Sigmoid colon (tissue), 7 donors: ENCODE results near the gene WNT6. TPM values are rescaled to one million over a fixed set of nuclear protein-coding genes. Genes with fewer than 3 reads are reported as not detected.

Experiments used
- DNase-seq: peaks from one replicate; pipeline ENCODE4 v3.0.0-alpha.2; 2019
- H3K27ac ChIP-seq, 4 donors: fragments of 200-600 bp; sonication (generic); one replicate each; pipeline ENCODE4 v1.5.1; 2016 to 2019; ENCODE audit warnings: mild to moderate bottlenecking in 1 of 4
- H3K27me3 ChIP-seq, 3 donors: fragments of 200-600 bp; sonication (generic); one replicate each; pipeline ENCODE4 v1.5.1; 2019; ENCODE audit warnings: mild to moderate bottlenecking in 1 of 3
- H3K36me3 ChIP-seq, 4 donors: fragments of 200-600 bp; sonication (generic); one replicate each; pipeline ENCODE4 v1.5.1; 2016 to 2019
- H3K4me1 ChIP-seq, 4 donors: fragments of 200-600 bp; sonication (generic); one replicate each; pipeline ENCODE4 v1.5.1; 2017 to 2019
- H3K4me3 ChIP-seq, 4 donors: fragments of 200-600 bp; sonication (generic); one replicate each; pipeline ENCODE4 v1.5.1; 2017 to 2019; ENCODE audit warnings: mild to moderate bottlenecking in 2 of 4, moderate library complexity in 1 of 4
- H3K9me3 ChIP-seq, 4 donors: fragments of 200-600 bp in 3 of 4; sonication (generic) in 3 of 4; one replicate each; pipeline versions ENCODE4 v1.5.1 to v1.6.1; 2013 to 2019
- EP300 ChIP-seq, 4 donors: sonication (generic); formaldehyde crosslinking; IDR thresholded peaks; one replicate each; pipeline ENCODE4 v1.6.1; 2017; ENCODE audit warnings: antibody characterized with exemption in 4 of 4
- POLR2A ChIP-seq, 2 donors: fragments of 450-650 bp; IDR thresholded peaks; one replicate each; pipeline ENCODE4 v1.6.1; 2016; ENCODE audit warnings: antibody characterized with exemption in 2 of 2, mild to moderate bottlenecking in 2 of 2, moderate library complexity in 2 of 2
- POLR2AphosphoS5 ChIP-seq, 4 donors: sonication (generic); formaldehyde crosslinking; IDR thresholded peaks; one replicate each; pipeline ENCODE4 v1.6.1; 2017; ENCODE audit warnings: antibody characterized with exemption in 4 of 4
- WGBS, 2 donors: extraction: QIAGEN DNeasy Blood & Tissue Kit; methylation state at CpG; one replicate each; pipeline ENCODE4 v1.1.7; 2013; 5-methylcytosine and 5-hydroxymethylcytosine counted together
- intact Hi-C: fragments of 100-400 bp; cut with DNase I; formaldehyde crosslinking; loops from one replicate; pipeline ENCODE4 v1.15.1; 2023
- polyA plus RNA-seq, 3 donors: library from polyadenylated mRNA; stranded (reverse); fragments of 200-250 nt; gene quantifications; one replicate each; pipeline ENCODE4 v1.2.3, GENCODE V29; 2013
- total RNA-seq, 4 donors: library from RNA; depleted of rRNA; stranded (reverse); fragments of >200 nt; gene quantifications; one replicate each; pipeline ENCODE4 v1.1.0, GENCODE V29; 2016
- TF ChIP-seq, protein P1 (sequence below), 4 experiments: fragments of 450-650 bp in 3 of 4; fragments of 200-600 bp in 1 of 4; IDR thresholded peaks; one replicate each; pipeline ENCODE4 v1.5.1; 2016 to 2019; ENCODE audit warnings: antibody characterized with exemption in 4 of 4, mild to moderate bottlenecking in 3 of 4, moderate library complexity in 2 of 4
- donor health status: healthy with polysubstance abuse.
- donor health status: Bipolar disorder and iron deficiency.
- donor health status: healthy.

Gene WNT6
- total and polyA plus RNA-seq, 7 donors, result 1.5 to 3.9 (median 2.9) TPM; not detected in 2

DNA sequence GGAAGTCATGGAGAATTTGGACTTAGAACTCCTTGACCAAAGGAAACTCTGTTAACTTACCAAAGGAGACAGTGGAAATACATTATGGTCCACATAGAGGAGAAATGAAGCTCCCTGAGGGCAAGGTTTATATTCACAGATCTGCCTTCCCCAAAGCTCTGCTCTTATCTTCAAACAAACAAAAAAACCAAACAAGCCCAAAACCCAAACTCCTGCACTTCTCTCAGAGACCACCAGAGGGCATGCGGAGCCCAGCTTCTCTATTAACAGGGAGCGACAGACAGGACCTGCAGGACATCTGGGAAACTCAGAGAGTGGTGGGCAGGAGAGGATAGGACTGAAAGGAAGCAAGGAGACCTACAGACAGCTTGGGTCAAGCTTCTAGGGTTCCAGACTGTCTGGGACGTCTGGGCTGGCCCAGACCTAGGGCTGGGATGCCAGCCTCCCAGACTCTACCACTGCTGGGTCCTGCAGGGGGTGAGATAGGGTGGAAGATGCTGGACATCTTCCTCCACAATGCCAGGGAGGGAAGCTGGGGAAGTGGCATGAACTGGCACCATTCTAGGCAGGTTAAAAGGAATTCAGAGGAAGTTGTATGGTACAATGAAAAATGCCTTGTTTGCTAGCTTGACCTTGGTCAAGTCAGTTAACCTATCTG, 17.1 kb downstream of the WNT6 start:
- Histone ChIP-seq H3K4me1 (peaks cover 0 to 27% (median 23%) of the 10 kb centered on the region in 4 donors), H3K27ac (no peak overlapping the region), H3K4me3 (no peak overlapping the region), H3K27me3 (peaks cover 58 to 99% (median 95%) of the 10 kb centered on the region in 3 donors), H3K9me3 (no peaks in the 10 kb centered on the region), H3K36me3 (no peaks in the 10 kb centered on the region)
- TF ChIP-seq, protein P1, sequence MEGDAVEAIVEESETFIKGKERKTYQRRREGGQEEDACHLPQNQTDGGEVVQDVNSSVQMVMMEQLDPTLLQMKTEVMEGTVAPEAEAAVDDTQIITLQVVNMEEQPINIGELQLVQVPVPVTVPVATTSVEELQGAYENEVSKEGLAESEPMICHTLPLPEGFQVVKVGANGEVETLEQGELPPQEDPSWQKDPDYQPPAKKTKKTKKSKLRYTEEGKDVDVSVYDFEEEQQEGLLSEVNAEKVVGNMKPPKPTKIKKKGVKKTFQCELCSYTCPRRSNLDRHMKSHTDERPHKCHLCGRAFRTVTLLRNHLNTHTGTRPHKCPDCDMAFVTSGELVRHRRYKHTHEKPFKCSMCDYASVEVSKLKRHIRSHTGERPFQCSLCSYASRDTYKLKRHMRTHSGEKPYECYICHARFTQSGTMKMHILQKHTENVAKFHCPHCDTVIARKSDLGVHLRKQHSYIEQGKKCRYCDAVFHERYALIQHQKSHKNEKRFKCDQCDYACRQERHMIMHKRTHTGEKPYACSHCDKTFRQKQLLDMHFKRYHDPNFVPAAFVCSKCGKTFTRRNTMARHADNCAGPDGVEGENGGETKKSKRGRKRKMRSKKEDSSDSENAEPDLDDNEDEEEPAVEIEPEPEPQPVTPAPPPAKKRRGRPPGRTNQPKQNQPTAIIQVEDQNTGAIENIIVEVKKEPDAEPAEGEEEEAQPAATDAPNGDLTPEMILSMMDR (IDR thresholded peaks at IDR 0.05), result peak; percentile 81 to 92 (median 88)
- TF ChIP-seq POLR2AphosphoS5 (IDR thresholded peaks at IDR 0.05), result no peak
- WGBS, 2 donors, result 1 to 2% methylated on average over 3 of the region's 3 CpGs
- peak; percentile 78 for DNase-seq
- intact Hi-C loops, result loop anchor here (2.0 kb wide), 1 partner anchor 22 kb away; no protein-coding TSS in a partner anchor

DNA sequence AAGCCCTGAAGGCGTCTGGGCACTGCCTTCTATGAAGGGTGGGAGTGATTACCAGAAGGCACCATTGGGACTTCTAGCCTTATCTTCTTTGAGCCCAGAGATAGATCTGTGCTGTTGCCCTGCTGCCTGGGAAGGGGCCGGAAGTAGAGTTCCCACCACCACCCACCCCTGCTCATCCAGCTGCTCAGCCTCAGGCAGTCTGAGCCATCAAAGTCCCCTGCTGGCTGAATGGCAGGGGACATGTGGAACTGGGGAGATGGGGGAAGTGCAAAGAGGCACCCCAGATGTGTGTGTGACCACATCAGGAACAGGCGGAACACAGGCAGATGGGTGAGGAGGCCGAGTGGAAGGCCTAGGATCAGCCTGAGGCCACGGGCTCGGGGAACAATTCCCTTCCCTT, 17.7 kb downstream of the WNT6 start:
- intact Hi-C loops, result loop anchor here (2.0 kb wide), 1 partner anchor 21 kb away; no protein-coding TSS in a partner anchor
- H3K4me1 ChIP-seq, result peaks cover 0 to 27% (median 20%) of the 10 kb centered on the region in 4 donors
- WGBS, 2 donors, result 65 to 78% methylated on average over 6 of the region's 6 CpGs
- H3K9me3 ChIP-seq, result no peaks in the 10 kb centered on the region
- DNase-seq, result no peak
- no peak overlapping the region for H3K27ac ChIP-seq
- H3K4me3 ChIP-seq, result no peak overlapping the region
- peaks cover 62 to 99% (median 95%) of the 10 kb centered on the region in 3 donors for H3K27me3 ChIP-seq
- H3K36me3 ChIP-seq, result no peaks in the 10 kb centered on the region
- TF ChIP-seq EP300 (IDR thresholded peaks at IDR 0.05), result no peak

DNA sequence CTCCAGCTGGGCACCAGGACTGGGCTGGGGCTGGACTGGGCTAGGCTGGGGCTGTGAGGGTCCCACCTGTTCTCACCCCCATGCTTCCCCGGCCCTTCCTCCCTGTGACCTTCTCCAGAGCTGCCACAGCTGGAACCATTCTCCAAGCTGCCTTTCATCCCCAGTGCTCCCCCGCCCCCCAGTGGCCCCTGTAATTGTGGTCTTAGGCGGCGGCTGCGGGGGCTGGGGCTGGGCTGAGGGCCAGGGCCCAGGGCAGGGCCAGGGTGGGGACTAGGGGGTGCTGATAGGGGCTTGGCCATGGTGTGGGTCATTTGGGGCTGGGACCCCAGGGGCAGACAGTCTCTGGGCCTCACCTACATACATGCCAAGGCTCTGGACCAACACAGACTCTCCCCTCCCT, 18.3 kb downstream of the WNT6 start:
- H3K4me3 ChIP-seq, result no peak overlapping the region
- no peak overlapping the region for H3K27ac ChIP-seq
- no peaks in the 10 kb centered on the region for H3K36me3 ChIP-seq
- WGBS, 2 donors, result 31 to 54% methylated on average over 5 of the region's 5 CpGs
- intact Hi-C loops, result loop anchor here (2.0 kb wide), 1 partner anchor 21 kb away; no protein-coding TSS in a partner anchor
- H3K4me1 ChIP-seq, result peaks cover 0 to 28% (median 21%) of the 10 kb centered on the region in 4 donors
- H3K9me3 ChIP-seq, result no peaks in the 10 kb centered on the region
- DNase-seq, result no peak
- H3K27me3 ChIP-seq, result peaks cover 58 to 99% (median 94%) of the 10 kb centered on the region in 3 donors
- TF ChIP-seq POLR2AphosphoS5 (IDR thresholded peaks at IDR 0.05), result no peak

DNA sequence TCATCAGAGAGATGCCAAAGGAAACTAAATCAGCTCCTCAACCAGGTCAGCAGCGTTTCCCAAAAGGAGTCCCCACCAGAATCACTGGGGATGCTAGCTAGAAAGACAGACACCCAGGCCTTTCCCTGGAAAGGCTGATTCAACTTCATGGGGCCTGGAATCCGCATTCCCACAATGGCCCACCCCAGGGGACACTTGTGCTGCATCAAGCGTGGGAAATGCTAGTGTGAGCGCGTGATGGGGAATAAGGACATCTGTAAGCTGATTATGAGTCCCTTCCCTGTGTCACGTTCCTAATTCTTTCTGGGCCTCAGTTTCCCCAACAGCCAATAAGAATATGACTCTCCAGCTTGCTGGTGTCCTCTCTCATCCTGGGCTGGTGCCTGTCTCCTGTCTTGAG, 18.9 kb downstream of the WNT6 start:
- H3K4me1 ChIP-seq, result peaks cover 0 to 28% (median 23%) of the 10 kb centered on the region in 4 donors
- intact Hi-C loops, result no loop called here
- peaks cover 53 to 99% (median 92%) of the 10 kb centered on the region in 3 donors for H3K27me3 ChIP-seq
- DNase-seq, result no peak
- H3K27ac ChIP-seq, result no peak overlapping the region
- H3K4me3 ChIP-seq, result no peak overlapping the region
- 64 to 70% methylated on average over 6 of the region's 6 CpGs for WGBS, 2 donors
- TF ChIP-seq POLR2AphosphoS5 (IDR thresholded peaks at IDR 0.05) (no peak), EP300 (IDR thresholded peaks at IDR 0.05) (no peak), POLR2A (IDR thresholded peaks at IDR 0.05) (no peak)
- TF ChIP-seq, protein P1 (IDR thresholded peaks at IDR 0.05), result no peak
- no peaks in the 10 kb centered on the region for H3K36me3 ChIP-seq
- no peaks in the 10 kb centered on the region for H3K9me3 ChIP-seq

DNA sequence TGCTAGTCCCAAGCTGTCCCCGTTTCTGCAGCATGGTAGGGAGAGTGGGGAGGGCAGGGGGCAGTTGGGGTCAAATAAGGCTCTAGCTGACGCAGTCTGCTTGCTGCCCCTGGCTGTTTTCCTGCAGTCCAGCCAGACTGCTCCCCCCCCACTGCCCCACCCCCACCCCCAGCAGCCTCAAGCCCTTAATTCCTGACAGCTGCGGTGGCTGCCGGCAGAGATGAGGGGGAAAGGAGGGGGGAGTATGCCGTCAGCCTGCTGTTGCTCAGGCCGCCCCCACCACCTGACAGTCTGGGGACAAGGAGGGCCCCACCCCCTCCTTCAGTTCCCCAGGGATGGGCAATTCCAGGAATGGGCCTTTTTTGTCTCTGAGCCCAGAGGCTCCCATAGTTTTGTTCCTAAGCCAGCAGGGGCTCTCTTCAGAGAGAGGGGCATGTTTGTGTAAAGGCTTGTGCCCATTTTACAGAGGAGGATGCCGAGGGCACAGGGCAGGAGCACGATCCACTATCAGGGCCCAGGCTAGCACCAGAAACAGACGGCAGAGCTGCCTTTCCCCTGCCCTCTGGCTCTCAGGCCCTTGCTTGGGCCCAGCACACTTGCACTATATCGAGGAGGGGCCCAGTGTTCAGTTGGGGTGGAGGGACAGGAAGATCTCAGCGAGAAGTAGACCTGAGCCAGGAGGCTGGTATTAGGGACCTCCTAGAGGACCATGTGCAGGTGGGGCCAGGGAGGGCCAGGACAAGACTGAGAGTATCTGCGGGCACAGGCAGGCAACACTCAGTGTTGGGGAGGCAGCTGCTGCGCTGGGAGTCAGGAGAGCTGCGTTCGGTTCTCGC, 19.5 kb downstream of the WNT6 start:
- Histone ChIP-seq H3K36me3 (no peaks in the 10 kb centered on the region), H3K4me3 (no peak overlapping the region), H3K27ac (no peak overlapping the region), H3K4me1 (peaks cover 0 to 30% (median 27%) of the 10 kb centered on the region in 4 donors), H3K9me3 (no peaks in the 10 kb centered on the region), H3K27me3 (peaks cover 47 to 99% (median 92%) of the 10 kb centered on the region in 3 donors)
- WGBS, 2 donors, result 34 to 38% methylated on average over 16 of the region's 16 CpGs
- TF ChIP-seq POLR2A (IDR thresholded peaks at IDR 0.05), result no peak
- TF ChIP-seq, protein P1 (IDR thresholded peaks at IDR 0.05), result no peak
- intact Hi-C loops, result no loop called here
- DNase-seq, result no peak
